GM18858 (cell line): Measurements from ENCODE around the gene FOXK2.
"Not testable (repeated sequence)": the region's sequence is repeated elsewhere in the genome, so short reads cannot be mapped to it uniquely, and the experiment has no call there.

ENCODE experiments used
- ATAC-seq: cut with Tn5 transposase; IDR thresholded peaks from one replicate; pipeline ENCODE4 v1.9.1; 2021; ENCODE audit not compliant: unreplicated experiment

Gene FOXK2

DNA sequence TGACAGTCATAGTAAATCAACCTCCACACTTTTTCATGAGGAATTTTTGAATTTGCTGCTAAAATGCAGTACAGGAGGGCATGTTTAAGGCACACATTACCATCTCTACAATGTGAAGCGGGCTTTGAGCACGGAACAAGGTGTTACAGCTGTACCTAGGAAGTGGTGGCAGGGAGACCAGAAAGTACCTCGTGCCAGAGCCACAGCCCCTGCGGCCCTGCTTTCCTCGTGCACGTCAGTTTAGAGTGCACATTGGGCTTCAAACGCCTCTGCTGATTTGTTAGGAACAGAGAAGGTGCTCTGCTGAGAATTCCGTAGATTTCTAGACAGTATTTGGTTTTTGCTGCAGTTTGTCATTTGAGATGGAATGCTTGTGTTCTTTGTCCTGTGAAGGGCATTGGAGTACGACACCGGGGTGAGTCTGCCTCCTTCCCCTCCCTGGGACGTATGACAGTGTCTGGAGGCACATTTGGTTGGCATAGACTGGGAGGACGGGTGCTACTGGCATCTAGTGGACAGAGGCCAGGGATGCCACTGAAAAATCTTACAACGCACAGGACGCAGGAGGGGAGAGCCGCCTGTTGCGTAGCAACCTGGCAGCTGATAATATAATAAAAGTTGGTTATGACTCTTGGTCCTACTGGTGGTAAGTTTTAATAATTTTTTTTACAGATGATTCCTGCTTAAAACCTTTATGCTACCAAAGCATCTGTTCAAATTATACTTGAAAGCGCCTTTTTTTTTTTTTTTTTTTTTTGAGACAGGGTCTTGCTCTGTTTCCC, 9.1 kb downstream of the FOXK2 start:
- ATAC-seq: no peak

DNA sequence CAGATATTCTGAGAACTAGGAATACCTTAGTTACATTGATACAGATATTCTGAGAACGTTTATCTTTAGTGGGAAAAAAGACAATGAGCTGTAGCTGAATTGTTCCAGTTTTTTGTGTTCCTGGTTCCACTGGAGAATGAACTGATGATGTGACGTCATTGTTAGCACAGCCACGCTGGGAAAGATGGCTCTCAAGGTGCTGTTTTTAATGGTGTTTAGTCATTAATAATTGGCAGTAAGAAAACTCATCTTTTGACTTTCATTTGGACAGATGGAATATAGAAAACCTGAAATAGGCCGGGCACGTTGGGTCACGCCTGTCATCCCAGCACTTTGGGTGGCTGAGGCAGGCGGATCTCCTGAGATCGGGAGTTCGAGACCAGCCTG, 10.4 kb downstream of the FOXK2 start:
- ATAC-seq: no peak

DNA sequence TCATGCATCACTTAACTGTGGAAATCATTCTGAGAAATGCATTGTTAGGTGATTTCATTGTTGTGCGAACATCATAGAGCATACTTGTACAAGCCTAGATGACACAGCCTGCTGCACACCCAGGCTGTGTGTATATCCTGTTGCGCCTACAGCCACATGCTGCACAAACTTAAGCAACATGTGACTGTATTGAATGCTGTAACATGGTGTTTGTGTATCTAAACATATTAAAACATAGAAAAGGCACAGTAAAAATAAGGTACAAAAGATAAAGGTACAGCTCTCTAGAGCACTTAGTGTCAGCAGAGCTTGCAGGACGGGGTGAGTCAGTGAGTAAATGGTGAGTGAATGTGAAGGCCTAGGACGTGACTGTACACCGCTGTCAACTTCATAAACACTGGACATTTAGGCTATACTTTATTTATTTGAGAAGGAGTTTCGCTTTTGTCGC, 11.9 kb downstream of the FOXK2 start:
- ATAC-seq: no peak

DNA sequence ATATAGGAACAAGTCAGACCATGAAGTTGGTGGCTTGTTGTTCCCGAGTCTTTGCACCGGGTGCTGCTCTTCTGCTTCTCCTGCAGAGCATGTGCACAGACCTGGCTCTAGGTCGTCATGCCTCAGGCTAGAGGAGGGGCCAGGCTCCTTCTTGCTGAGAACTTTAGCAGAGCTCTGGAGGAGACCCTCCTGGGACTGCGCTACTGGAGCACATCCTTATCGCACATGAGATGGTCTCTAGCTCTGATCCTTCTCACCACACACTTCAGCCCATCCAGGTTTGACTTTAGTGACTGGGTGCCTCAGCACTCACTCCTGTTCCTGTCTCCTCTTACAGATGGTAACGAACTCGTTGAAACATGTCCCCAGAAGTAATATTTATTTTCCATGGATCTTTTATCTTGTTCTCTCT, 14.9 kb downstream of the FOXK2 start:
- ATAC-seq: no peak

DNA sequence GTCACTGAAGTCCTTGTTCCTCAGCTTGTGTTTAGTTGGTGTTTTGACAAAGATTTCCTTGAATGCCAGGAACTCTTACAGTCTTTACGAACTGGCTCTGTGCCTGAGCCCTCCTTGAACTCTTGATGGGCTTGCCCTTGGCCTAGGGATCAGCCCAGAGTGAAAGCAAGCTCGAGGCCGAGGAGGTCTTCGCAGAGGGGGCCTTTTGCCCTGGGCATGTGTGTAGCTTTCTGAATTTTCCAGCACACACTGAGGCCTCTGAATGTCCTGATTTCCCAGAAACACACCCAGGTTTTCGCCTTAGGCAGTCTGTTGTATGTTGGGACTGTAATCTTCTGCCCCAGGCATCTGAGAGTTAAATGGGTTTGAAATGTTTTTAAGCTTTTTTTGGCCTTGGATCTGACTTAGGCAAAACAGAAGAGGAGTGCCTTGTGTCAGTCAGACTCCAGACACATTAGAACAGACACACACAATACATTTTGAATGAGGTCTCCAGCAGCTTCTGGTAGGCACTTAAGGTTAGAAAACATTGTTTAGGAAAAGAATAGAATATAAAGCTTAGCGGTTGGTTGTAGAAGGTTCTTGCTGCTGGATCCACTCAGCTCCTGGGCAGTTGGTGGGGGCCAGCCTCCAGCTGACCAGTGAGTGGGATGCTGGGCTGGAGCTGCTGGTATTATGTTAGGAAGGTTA, 17.1 kb downstream of the FOXK2 start:
- ATAC-seq: no peak

DNA sequence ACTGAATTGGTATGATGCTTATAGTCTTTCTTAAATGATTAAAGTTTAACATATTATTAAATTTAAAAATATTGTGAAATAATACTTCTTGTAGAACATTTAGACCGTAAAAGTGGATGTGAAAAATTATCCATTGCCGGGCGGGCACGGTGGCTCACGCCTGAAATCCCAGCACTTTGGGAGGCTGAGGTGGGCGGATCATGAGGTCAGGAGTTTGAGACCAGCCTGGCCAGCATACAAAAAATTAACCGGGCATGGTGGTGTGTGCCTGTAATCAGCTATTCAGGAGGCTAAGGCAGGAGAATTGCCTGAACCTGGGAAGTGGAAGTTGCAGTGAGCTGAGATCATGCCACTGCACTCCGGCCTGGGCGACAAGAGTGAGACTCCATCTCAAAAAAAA, 17.7 kb downstream of the FOXK2 start:
- ATAC-seq: not testable (repeated sequence)

DNA sequence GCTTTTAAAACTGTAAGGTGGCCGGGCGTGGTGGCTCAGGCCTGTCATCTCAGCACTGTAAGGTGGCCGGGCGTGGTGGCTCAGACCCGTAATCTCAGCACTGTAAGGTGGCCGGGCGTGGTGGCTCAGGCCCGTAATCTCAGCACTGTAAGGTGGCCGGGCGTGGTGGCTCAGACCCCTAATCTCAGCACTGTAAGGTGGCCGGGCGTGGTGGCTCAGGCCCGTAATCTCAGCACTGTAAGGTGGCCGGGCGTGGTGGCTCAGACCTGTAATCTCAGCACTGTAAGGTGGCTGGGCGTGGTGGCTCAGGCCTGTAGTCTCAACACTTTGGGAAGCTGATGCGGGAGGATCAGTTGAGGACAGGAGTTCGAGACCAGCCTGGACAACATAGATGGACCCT, 19.5 kb downstream of the FOXK2 start:
- not testable (repeated sequence) for ATAC-seq

DNA sequence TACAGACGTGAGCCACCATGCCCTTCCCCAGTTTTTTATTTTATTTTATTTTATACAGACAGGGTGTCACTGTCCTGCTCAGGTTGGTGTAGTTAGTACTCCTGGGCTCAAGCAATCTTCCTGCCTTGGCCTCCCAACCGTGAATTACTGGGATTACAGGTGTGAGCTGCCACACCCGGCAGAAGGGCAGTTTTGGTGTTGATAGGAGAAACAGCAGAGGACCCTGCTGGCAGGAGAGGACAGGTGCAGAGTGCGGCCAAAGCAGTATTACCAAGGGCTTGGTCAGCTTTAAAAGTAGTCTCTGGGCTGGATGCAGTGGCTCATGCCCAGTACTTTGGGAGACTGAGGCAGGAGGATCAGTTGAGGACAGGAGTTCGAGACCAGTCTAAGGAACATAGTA, 22.9 kb downstream of the FOXK2 start:
- no peak for ATAC-seq

DNA sequence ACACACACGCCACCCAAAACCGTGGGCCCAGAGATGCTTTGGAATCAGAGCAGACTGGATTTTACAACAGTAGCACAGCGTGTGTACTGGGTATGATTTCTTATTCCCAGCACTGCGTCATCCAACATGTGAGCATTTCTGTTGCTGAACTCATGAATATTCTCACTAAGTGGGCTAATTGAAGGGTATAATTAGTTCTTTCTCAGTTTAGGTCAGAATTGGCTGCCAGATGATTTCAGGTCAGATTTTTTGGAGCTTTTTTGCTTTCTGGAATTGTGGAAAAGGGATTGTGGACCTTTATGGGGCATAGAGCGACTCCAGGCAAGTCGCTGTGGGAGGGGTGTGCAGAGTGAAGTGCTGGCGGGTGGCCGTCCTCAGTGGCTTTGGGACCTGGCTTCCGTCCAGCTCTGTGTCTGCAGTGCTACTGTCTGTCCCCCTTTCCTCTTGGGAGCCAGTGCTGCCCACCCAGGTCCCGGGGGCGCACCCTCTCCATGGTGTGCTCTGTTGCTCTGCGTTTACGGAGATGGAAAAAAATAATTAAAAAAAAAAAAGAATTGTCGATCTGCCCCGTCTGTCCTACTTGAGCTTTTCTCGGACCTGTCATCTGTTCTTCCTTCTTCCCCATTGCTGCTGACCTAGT, 25.0 kb downstream of the FOXK2 start:
- ATAC-seq: no peak

DNA sequence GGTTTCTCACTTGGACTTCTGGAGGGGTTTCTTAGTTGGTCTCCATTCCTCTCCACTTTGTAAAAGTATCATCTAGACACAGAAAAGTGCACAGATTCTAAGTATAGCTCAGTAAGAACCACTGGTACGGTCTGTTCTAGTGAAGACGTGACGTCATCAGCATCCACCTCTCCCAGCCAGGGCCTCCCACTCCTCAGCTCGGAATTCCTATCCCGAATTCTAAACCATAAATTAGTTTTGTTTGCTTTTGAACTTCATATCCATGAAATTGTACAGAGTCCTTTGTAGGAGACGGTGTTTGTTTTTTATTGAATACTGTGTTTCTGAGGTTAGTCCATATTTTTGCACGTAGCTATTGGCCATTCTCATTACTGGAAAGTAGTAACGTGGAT, 25.5 kb downstream of the FOXK2 start:
- ATAC-seq: no peak

DNA sequence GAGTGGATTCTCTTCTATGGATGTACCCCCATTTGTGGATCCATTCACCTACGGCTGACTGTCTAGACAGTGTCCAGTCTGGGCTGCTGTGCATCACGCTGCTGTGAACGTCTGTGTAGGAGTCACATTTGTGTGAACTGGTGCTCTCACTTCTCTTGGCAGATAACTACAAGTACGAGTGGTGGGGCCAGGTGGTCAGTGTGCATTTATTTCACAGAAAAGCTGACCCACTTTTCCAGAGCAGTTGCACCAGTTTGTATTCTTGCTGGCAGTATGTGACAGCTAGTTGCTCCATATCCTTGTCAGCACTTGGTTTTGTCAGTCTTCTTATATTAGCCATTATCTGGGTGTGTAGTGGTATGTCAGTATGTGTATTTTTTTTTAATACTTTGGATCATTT, 28.4 kb downstream of the FOXK2 start:
- no peak for ATAC-seq

DNA sequence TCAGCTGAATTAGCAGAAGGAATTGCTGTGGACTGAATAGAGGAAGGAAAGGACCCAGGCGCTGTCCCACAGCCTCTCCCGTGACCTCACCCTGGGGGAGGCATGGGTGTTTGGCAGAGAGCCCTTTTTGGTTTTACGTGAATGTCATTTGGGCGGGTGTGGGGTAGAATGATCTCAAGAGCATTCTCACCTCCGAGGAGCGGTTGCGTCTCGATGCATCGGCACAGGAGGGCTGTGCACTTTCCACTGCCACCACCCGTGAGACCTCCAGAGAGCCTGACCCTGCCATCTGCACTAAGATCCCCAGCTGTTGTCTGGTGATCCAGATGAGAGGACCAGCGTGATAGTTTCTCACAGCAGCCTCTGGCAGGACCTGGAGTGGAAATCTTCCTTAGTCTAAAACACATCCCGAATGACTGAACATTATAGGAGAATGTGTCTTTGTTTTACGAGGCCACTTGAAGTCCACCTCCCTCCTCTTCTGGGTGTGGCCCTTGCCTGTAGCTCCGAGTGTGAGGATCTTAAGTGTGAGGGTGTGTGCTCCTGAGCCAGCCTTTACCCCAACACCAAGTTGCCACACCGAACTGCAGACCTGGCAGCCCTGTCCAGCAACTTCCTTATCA, 29.3 kb downstream of the FOXK2 start:
- no peak for ATAC-seq

DNA sequence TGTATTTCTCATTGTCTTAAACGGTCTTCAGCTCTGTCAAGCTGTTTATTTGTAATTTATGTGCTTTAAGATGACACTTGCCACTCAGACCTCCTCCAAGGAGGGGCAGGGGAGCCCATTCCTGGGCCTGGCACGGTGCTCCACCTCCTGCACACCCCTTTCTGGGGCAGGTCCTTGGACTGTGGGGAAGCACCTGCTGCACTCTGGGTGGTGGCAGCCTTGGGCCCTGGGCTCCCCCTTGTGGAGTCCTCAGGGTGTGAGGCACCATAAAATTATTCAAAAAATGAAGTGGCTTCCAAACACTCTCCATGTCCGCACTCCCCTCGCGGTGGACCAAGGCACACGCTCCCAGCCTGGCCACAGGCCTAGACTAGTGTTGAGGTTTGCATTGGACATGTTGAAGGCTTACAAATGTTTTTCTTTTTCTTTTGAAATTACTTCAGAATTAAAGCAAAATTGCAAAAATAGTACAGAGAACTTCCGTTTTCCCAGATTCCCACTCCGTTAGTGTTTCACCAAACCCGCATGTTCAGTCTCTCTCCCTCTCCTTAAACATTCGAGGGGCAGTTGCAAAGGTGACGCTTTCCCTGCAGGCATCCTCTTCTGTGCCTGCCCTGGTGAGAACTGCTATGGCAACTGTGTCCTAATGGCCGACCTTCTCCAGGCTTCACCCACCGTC, 32.4 kb downstream of the FOXK2 start:
- no peak for ATAC-seq

DNA sequence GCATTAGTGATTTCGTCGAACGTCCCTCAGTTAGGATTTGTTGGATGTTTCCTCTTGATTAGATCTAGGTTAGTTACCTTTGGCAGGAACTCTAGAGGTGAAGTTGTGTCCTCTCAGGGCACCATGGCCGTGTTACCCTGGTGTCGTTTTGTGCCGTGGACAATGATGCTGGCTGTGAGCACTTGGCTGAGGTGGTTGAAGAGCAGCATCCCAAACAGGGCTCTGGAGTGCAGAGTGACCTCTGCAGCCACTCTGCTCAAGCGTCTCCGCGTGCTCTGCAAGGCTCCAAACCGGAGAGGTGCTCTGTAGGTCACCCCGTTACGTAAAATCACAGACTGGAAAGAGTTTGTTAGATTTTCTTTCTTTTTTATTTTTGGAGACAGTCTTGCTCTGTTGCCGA, 33.0 kb downstream of the FOXK2 start:
- no peak for ATAC-seq

DNA sequence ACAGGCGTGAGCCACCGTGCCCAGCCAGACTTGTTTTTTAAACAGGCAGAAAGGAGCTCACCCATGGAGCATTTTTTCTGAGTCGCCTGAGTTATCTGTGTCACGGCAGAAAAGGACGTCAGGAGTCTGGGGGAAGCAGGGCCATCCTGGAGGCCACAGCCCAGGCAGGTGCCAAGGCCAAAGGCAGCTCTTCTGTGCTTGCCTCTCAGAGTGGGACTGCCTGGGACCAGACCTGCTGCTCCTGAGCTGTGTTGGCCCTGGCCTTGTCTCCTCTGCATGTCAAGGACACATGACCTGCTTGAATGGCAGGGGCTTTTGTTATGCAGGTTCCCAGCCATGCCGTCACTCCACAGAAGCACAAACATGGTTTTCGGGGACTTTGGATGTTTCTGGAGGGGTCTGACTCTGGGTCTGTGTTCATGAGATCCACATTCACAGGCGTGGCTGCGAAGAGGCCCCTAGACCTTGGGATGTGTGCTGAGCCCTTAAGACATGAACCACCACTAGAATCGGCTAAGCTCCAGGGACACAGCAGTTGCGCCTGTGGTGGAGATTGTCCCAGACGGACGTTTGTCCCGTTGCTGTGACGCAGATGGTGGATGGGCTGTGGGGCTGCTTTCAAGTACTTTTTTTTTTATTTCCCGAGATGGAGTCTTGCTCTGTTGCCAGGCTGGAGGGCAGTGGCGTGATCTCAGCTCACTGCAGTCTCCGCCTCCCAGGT, 33.8 kb downstream of the FOXK2 start:
- ATAC-seq: no peak

DNA sequence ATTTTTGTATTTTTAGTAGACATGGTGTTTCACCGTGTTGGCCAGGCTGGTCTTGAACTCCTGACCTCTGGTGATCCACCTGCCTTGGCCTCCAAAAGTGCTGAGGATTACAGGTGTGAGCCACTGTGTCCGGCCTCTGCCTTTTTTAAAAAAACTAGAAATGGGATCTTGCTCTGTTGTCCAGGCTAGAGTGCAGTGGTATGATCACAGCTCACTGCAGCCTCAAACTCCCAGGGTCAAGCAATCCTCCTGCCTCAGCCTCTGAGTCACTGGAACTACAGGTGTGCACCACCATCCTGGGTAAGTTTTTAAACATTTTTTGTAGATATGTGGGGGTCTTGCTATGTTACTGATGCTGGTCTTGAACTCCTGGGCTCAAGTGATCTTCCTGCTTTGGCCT, 38.0 kb downstream of the FOXK2 start:
- not testable (repeated sequence) for ATAC-seq

DNA sequence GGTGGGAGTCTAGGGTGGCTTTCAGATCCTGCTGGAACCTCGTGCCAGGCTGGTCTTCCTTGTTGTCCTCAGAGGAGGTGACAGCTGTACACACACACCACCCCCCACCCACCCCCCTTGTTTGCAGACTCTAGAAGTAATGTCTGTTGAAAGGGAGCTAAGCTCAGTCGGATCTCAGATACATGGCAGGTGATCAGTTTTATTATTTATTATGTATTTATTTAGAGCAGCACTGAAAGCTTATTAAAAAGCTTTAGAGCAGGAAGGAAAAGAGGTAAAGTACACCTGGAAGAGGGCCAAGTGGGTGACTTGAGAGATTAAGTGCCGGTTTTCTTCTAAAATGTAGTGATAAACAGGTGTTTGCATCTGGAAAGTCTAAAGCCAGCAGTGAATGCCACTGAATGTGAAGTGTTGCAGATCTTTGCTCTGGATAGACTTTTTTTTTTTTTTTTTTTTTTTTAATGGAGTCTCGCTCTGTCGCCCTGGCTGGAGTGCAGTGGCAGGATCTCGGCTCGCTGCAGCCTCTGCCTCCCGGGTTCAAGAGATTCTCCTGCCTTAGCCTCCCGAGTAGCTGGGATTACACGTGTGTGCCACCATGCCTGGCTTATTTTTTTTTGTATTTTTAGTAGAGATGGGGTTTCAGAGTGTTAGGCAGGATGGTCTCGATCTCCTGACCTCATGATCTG, 40.2 kb downstream of the FOXK2 start:
- ATAC-seq: no peak

DNA sequence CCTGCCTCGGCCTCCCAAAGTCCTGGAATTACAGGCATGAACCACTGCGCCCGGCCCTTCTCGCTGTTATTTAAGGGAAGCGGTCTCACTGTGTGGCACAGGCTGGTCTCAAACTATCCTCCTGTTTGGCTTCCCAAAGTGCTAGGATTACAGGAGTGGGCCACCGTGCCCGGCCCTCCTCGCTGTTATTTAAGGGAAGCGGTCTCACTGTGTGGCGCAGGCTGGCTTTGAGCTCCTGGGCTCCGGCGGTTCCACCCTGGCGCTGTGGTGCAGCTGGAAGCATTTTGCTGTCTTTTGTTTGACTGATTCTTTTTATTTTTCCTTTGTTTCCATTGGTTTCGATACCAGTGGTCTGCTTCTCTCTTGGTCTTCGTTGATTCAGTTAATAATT, 40.7 kb downstream of the FOXK2 start:
- ATAC-seq: no peak

DNA sequence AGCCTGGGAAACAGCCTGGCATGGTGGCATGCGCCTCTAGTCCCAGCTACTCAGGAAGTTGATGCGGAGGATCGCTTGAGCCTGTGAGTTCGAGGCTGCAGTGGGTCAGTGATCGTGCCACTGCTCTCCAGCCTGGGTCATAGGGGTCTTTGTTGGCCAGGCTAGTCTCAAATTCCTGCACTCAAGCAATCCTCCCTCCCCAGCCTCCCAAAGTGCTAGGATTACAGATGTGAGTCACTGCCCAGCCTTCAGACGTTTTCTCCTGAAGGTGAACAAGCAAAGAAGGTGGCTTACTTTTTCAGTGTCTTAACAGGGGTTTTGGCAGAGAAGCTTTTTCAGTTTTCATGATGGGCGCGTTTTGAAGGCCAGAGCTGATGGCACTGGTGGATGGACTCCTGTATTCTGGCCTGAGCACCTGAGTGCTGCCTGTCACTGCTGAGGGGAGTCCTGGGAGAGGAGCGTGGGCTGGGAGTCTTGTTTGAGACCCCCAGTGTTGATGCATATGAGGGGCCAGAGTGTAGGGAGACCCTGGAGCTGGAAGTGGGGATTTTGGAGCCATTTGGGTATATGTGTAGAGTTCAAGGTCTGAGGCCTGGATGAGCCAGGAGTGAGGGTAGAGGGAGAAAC, 41.4 kb downstream of the FOXK2 start:
- no peak for ATAC-seq
